Liver (tissue), 3 donors: ENCODE data around the gene FGF11.

Experiments used
- FOXA2 ChIP-seq: IDR thresholded peaks from 2 replicates; pipeline ENCODE4 v1.6.1; 2016; ENCODE audit warnings: antibody characterized with exemption
- GABPA ChIP-seq, 2 donors: IDR thresholded peaks in 1 of 2; conservative IDR thresholded peaks in 1 of 2; 2 replicates each; pipeline ENCODE4 v1.6.1; 2016; ENCODE audit warnings: antibody characterized with exemption in 2 of 2, mild to moderate bottlenecking in 1 of 2, moderate library complexity in 1 of 2
- HNF4G ChIP-seq: IDR thresholded peaks from 2 replicates; pipeline ENCODE4 v1.6.1; 2016; ENCODE audit warnings: antibody characterized with exemption
- JUND ChIP-seq, 2 donors: IDR thresholded peaks; 2 replicates each; pipeline ENCODE4 v1.6.1; 2016; ENCODE audit warnings: antibody characterized with exemption in 2 of 2
- RAD21 ChIP-seq, 2 donors: IDR thresholded peaks; 2 replicates each; pipeline ENCODE4 v1.6.1; 2016; ENCODE audit warnings: antibody characterized with exemption in 2 of 2, mild to moderate bottlenecking in 2 of 2
- SP1 ChIP-seq: IDR thresholded peaks from 2 replicates; pipeline ENCODE4 v1.6.1; 2018; ENCODE audit warnings: antibody characterized with exemption, mild to moderate bottlenecking
- TAF1 ChIP-seq: conservative IDR thresholded peaks from 2 replicates; pipeline ENCODE4 v1.6.1; 2016; ENCODE audit warnings: antibody characterized with exemption, mild to moderate bottlenecking
- YY1 ChIP-seq: IDR thresholded peaks from 2 replicates; pipeline ENCODE4 v1.6.1; 2016; ENCODE audit warnings: antibody characterized with exemption, mild to moderate bottlenecking
- TF ChIP-seq, protein P1 (sequence below): fragments of 150-350 bp; IDR thresholded peaks from 2 replicates; pipeline ENCODE4 v1.5.1; 2017; ENCODE audit warnings: improper control_type of control experiment, low read depth, low read length; ENCODE audit not compliant: missing input control
- TF ChIP-seq, protein P2 (sequence below): IDR thresholded peaks from 2 replicates; pipeline ENCODE4 v1.6.1; 2016; ENCODE audit warnings: antibody characterized with exemption, mild to moderate bottlenecking
- TF ChIP-seq, protein P3 (sequence below): IDR thresholded peaks from 2 replicates; pipeline ENCODE4 v1.6.1; 2016; ENCODE audit warnings: antibody characterized with exemption
- donor health status: healthy.
- donor health status: healthy.

DNA sequence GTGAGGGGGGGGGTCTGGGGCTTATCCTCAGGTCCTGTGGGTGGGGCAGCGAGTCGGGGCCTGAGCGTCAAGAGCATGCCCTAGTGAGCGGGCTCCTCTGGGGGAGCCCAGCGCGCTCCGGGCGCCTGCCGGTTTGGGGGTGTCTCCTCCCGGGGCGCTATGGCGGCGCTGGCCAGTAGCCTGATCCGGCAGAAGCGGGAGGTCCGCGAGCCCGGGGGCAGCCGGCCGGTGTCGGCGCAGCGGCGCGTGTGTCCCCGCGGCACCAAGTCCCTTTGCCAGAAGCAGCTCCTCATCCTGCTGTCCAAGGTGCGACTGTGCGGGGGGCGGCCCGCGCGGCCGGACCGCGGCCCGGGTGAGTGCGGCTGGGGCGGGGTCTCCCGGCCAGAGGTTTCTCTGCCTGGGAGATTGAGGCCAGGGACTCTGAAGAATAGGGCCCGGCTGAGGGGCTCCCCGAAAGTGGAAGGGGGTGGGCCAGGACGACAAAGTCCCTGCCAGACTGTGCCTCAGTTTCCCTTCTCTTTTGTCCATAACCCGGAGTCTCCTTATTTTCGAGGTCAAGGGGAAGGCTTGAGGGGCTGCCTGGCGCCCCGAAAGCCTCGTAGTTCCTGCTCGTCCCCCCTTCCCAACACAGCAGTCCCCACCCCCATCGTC, at the start of gene FGF11:
- TF ChIP-seq, protein P1, sequence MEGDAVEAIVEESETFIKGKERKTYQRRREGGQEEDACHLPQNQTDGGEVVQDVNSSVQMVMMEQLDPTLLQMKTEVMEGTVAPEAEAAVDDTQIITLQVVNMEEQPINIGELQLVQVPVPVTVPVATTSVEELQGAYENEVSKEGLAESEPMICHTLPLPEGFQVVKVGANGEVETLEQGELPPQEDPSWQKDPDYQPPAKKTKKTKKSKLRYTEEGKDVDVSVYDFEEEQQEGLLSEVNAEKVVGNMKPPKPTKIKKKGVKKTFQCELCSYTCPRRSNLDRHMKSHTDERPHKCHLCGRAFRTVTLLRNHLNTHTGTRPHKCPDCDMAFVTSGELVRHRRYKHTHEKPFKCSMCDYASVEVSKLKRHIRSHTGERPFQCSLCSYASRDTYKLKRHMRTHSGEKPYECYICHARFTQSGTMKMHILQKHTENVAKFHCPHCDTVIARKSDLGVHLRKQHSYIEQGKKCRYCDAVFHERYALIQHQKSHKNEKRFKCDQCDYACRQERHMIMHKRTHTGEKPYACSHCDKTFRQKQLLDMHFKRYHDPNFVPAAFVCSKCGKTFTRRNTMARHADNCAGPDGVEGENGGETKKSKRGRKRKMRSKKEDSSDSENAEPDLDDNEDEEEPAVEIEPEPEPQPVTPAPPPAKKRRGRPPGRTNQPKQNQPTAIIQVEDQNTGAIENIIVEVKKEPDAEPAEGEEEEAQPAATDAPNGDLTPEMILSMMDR = no peak
- TF ChIP-seq RAD21 (IDR thresholded peaks at IDR 0.05) (no peak), FOXA2 (no peak), TAF1 (no peak), SP1 (no peak), JUND (IDR thresholded peaks at IDR 0.05) (no peak), HNF4G (no peak), YY1 (no peak), GABPA (IDR thresholded peaks at IDR 0.05 in 1 of 2, conservative IDR thresholded peaks at IDR 0.05 in 1 of 2) (no peak)
- TF ChIP-seq, protein P2, sequence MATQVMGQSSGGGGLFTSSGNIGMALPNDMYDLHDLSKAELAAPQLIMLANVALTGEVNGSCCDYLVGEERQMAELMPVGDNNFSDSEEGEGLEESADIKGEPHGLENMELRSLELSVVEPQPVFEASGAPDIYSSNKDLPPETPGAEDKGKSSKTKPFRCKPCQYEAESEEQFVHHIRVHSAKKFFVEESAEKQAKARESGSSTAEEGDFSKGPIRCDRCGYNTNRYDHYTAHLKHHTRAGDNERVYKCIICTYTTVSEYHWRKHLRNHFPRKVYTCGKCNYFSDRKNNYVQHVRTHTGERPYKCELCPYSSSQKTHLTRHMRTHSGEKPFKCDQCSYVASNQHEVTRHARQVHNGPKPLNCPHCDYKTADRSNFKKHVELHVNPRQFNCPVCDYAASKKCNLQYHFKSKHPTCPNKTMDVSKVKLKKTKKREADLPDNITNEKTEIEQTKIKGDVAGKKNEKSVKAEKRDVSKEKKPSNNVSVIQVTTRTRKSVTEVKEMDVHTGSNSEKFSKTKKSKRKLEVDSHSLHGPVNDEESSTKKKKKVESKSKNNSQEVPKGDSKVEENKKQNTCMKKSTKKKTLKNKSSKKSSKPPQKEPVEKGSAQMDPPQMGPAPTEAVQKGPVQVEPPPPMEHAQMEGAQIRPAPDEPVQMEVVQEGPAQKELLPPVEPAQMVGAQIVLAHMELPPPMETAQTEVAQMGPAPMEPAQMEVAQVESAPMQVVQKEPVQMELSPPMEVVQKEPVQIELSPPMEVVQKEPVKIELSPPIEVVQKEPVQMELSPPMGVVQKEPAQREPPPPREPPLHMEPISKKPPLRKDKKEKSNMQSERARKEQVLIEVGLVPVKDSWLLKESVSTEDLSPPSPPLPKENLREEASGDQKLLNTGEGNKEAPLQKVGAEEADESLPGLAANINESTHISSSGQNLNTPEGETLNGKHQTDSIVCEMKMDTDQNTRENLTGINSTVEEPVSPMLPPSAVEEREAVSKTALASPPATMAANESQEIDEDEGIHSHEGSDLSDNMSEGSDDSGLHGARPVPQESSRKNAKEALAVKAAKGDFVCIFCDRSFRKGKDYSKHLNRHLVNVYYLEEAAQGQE = no peak
- TF ChIP-seq, protein P3, sequence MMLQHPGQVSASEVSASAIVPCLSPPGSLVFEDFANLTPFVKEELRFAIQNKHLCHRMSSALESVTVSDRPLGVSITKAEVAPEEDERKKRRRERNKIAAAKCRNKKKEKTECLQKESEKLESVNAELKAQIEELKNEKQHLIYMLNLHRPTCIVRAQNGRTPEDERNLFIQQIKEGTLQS = no peak
